ENCODE results near the gene VPS29.
A peak's percentile ranks its signal among the peaks of the same experiment; 100 is the strongest.
"Not testable (repeated sequence)": the region's sequence is repeated elsewhere in the genome, so short reads cannot be mapped to it uniquely, and the experiment has no call there.

VPS29 gene

GRCh38 chr12:110520876-110521712 is 19.2 kb upstream of the VPS29 start:
- not testable (repeated sequence) for DNase-seq (ENCODE audit: low read depth)

GRCh38 chr12:110518014-110518413 is 16.1 kb upstream of the VPS29 start:
- DNase-seq (ENCODE audit: low read depth): not testable (repeated sequence)

DNA sequence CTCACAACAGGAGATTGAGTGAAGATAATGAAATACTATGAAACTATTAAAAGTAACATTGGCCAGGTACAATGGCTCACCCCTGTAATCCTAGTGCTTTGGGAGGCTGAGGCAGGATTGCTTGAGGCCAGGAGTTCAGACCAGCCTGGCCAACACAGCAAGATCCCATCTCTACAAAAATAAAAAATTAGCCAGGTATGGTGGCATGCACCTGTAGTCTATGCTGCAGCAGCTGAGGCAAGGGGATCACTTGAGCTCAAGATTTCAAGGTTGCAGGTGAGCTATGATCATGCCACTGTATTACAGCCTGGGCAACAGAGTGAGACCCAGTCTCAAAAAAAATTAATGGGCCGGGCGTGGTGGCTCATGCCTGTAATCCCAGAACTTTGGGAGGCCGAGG is 15.1 kb upstream of the VPS29 start:
- no peak for DNase-seq (ENCODE audit: low read depth)

- no peak for DNase-seq (ENCODE audit: low read depth)
Measured at GRCh38 chr12:110514363-110514762, 12.5 kb upstream of the VPS29 start.

DNA sequence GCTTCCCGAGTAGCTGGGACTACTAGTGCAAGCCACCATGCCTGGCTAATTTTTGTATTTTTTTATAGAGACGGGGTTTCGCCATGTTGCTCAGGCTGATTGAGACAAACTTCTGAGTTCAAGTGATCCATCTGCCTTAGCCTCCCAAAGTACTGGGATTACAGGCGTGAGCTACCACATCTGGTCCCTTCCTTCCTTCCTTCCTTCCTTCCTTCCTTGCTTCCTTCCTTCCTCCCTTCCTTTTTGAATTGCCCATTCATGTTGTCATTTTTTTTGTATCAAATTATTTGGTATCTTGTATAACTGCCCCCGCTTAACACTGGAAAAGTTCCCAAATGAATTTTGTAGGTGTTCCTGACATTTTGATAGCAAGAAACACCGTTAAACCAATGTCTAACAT is 11.9 kb upstream of the VPS29 start:
- DNase-seq (ENCODE audit: low read depth): no peak

- no peak for DNase-seq (ENCODE audit: low read depth)
Measured at GRCh38 chr12:110508071-110508586, 6.2 kb upstream of the VPS29 start.

- no peak for DNase-seq (ENCODE audit: low read depth)
Measured at GRCh38 chr12:110505332-110505731, 3.4 kb upstream of the VPS29 start.

DNA sequence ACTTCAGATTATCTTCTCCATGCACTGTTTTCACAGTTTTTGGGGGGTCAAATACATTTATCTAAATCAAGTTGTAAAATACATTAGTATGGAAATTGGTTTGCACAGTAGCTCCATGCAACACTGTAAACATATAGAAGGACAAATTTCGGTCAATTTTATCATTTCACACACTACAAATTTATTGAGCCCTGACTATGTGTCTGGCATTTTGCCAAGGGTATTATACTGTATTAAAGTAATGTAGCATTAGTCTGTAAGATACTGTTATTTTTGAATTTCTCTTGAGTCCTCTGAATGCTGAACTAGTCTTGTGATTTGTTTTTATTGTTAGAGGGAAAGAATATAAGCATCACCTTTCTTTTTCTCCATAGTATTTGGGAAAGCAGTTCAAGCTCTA is 1.5 kb upstream of the VPS29 start:
- no peak for DNase-seq (ENCODE audit: low read depth)

DNA sequence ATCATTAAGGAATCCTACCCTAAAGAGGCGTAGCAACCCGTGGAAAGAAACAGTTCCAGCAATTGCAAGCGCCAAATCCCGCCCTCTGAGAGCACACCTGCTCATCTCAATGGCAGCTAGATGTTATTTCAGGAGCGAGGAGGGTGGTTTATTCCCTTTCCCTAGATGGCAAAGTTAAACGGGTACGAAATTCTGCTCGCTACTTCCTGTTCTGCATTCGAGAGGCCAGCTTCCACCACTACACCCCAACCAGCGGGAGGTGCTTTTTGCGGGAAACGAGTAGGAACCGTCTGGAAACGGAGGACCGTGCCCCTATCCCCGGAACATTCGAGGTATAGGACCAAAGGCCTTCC is 536 bp downstream of the VPS29 start:
- DNase-seq (ENCODE audit: low read depth): no peak

DNA sequence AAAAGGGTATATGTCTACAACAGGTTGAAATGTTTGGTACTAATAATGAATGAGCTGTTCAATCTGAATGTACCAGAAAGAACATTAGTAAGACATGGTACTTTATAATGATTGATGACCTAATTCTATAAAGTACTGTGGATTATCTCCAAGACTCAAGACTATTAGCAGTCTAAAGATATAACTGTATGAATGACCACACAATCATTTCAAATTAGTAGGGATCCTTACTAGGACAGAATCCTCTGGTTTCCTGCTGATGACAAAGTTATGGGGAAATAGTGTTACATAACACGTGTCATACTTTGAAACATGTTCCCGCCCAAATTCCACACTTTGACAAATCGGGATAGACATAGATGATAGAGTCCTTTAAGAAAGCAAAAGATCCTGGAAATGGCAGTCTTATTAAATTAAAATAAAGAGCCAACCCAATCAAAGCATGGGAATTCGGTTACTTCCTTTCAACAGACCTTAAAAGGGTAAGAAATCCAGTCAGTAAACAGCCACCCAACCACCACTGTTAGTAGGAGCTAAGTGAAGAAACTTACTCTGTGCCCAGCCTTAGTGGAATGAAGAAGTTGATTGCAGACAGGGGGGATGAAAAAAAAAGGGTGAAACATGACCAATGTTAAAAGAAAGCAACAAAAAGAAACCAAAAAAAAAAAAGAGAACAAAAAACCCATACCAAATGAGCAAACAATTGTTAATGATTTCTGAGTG is 2.8 kb downstream of the VPS29 start:
- DNase-seq (ENCODE audit: low read depth): no peak

DNA sequence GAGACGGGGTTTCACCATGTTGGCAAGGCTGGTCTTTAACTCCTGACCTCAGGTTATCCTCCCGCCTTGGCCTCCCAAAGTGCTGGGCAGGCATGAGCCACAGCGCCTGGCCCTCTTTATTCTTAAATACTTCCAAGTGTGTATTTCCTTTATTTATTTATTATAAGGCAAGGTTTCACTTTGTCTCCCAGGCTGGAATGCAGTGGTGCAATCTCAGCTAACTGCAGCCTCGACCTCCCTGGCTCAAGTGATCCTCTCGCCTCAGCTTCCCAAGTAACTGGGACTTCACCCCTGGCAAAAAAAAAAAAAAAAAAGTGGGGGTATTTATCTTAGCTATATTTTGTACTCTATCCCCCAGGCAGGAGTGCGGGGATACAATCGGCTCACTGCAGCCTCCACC is 26.5 kb downstream of the VPS29 start:
- DNase-seq (ENCODE audit: low read depth): no peak

DNA sequence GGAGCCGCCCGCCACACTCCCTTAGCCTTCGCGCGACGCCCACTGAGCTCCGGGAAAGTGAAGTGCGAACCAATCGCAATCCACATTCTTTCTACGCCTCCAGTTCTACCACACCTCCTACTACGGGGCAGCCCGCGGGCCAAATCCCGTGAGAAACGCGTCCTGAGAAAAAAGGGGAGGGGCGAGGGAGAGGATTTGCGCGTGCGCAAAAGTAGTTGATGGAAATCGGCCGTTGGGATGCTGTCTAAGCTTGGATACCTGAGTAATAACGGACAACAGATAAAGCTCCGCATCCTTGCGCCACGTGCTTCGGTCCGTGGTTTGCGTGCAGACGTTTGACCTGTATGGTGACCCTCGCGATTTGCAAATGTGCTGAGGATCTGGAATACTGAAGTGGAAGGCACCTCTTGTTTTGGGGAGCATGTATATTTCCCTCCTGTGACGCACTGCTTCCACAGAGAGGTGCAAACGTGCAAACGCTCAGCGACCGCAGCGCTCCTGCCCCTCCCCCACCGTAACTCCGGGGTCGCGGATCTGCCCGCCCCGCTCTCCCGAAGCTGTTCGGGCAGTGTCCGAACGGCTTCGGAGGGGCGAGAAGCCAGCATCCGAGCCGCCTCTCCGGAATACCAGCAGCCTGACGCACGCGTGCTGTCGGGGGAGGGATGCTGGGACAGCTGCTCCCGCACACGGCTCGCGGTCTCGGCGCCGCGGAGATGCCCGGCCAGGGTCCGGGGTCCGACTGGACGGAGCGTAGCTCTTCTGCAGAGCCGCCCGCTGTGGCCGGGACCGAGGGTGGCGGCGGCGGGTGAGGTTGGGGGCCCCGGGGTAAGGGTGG is 33.5 kb downstream of the VPS29 start, which contains the start of the genes FAM216A and GPN3:
FAM216A (plus strand) TSS at position 632 of the 835 bp plus-strand sequence; CDS start at position 663, 31 bp downstream.
GPN3 (minus strand) TSS at position 44 of the 835 bp plus-strand sequence. CDS start 54 bp downstream, outside the sequence.
- peak; percentile 88 for DNase-seq (ENCODE audit: low read depth)

DNA sequence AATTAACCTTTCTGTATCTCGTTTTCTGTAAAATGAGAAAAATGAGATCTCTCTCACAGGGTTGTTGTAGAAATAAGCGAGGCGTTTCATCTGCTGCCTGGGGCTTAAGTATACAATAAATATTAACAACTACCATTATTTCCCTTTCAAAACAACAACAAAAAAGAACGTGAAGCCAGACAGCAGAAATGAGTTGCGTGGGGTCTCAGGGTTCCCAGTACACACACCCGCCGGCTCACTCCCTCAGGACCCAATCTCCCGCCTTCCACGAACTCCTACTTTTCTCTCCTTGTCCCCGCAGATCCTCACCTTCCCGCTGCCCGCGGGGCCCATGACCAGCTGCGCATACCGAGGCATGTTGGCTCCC is 34.1 kb downstream of the VPS29 start:
- DNase-seq (ENCODE audit: low read depth): no peak

GRCh38 chr12:110466791-110467190 is 35.1 kb downstream of the VPS29 start:
- DNase-seq (ENCODE audit: low read depth): no peak

DNA sequence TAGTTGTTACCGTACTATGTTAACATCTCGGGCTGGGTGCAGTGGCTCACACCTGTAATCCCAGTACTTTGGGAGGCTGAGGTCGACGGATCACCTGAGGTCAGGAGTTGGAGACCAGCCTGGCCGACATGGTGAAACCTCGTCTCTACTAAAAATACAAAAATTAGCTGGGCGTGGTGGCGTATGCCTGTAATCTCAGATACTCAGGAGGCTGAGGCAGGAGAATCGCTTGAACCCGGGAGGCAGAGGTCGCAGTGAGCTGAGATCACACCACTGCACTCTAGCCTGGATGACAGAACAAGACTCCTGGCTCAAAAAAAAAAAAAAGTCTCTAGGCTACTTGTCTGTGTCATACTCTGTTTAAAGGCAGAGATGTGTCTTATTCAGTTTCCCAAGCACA is 36.1 kb downstream of the VPS29 start:
- not testable (repeated sequence) for DNase-seq (ENCODE audit: low read depth)

DNA sequence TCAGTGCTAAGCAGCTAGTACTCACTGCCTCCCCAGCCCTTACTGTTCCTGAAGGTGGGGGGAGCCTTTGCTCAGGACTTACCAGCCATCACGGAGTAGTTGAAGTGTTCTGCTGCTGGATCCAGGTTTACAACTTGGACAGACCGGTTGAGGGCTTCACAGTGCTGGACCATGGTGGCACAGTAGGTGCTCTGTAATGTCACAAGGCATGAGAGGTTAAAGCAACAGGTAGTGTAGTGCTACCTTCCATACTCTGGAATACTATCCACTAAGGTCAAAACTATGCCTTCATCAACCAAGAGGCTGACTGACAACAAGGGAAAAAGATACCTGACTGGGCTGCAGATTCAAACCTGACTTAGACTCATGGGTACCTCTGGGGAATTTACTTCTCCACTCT is 36.9 kb downstream of the VPS29 start:
- DNase-seq (ENCODE audit: low read depth): no peak

DNA sequence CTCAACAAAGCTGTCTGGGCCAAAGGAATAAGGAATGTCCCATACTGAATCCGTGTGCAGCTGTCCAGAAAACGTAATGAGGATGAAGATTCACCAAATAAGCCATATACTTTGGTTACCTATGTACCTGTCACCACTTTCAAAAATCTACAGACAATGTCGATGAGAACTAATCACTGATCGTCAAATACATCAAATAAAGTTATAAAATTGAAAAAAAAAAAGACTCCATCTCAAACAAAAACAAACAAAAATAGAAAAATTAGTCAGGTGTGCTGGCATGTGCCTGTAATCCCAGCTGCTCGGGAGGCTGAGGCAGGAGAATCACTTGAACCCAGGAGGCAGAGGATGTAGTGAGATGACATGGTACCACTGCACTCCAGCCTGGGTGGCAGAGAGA is 40.7 kb downstream of the VPS29 start:
- DNase-seq (ENCODE audit: low read depth): not testable (repeated sequence)

GRCh38 chr12:110458756-110459155 is 43.2 kb downstream of the VPS29 start:
- no peak for DNase-seq (ENCODE audit: low read depth)

DNA sequence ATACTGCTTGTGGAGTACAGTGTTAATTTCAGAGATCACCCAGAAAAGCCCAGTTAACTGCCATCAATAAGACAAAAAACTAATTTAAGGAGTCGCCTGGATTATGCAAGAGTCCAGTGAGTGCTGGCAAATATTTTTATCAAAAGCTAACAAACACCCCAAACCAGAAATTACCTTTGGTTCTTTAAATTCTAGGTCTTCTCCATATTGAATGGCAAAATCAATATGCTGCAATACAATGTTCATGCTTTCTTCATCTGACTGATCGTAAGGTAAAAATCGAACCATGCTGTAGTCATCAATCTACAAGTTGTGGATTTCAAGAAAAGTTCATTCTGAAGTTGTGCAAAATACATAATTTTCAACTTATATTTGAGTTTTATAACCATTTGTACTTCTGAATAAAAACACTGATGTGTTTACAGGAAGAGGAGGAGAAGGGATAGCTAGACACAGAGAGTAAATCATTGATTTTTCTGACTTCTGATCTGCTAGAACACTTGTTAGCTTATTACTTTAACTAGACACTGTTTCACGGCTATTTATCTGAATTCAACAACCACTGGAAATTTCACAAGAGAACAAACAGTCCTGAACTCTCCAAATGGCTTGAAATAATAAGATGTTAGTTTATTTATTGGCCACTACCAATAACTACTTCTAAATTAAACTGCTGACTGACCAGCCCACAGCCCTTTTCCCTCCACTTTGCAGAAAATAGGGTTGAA is 48.2 kb downstream of the VPS29 start:
- no peak for DNase-seq (ENCODE audit: low read depth)

DNA sequence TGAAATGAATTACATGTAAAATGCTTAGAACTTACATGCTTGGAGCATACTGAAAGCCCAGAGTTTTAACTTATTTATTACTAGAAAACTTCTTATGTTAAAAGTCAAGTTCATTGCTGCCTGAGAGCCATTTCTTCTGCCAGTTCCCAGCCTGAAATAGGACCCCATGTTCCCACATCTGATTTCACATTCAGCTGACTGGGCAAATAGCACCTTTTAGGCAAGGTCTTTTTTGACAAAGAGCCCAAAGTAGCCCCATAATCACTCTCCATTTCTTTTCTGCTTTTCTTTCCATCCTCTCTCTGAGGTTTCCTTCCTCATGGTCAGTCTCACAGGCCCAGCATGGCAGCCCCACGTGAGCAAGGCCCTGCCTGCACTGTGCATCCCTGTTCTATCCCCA is 50.6 kb downstream of the VPS29 start:
- no peak for DNase-seq (ENCODE audit: low read depth)

DNA sequence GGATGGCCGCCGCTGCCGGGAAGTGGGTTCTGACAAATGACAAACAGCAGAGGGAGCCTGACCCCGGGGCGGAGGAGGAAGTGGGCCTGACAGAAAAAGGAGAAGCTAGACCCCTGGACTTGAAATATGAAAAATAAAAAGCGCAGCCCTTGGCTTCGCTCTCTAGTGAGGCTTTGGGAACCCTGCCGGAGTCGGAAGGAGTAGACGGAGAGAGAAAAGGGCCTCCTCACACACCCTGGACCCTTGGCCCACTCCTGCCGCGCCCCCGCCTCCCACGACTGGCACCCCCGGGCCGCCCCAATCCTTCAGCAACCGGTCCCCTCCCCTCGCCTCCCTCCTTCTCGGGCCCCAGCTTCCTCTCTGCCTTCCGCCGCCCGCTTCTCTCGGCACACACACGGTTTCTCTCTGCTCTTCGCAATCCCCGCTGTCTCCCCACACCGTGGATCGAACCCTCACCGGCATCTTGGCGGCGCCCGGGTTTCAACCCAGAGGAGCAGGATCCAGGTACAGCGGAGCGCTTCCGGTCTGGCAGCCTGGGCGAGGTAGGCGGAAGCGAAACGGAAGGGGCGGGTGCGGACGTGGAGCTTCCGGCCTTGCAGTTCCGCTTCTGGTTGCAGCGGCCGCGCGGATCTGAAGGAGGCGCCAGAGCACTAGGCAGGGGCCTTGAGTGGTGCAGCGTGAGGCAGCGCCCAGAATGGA is 52.0 kb downstream of the VPS29 start, which contains the start of gene ARPC3:
ARPC3 (minus strand) TSS at position 539 of the 699 bp plus-strand sequence; CDS start at position 462, 77 bp downstream.
- peak; percentile 83 for DNase-seq (ENCODE audit: low read depth)

All from stimulated activated CD8-positive, alpha-beta memory T cell treated with anti-CD3 and anti-CD28 coated beads, Interleukin-15, amount 100 ng/mL, for 1 hour (primary cell).